Breast epithelium (tissue), 3 donors: ENCODE measurements around the gene NDUFAB1.

Source experiments
- CTCF ChIP-seq, 3 donors: fragments of 450-650 bp; IDR thresholded peaks; one replicate each; pipeline ENCODE4 v1.5.1; 2016 to 2017; ENCODE audit warnings: antibody characterized with exemption in 3 of 3, mild to moderate bottlenecking in 3 of 3, moderate library complexity in 3 of 3
- POLR2A ChIP-seq: fragments of 450-650 bp; IDR thresholded peaks from one replicate; pipeline ENCODE4 v1.6.1; 2016; ENCODE audit warnings: antibody characterized with exemption, mild to moderate bottlenecking, moderate library complexity

- TF ChIP-seq CTCF (IDR thresholded peaks at IDR 0.05), result no peak
- TF ChIP-seq POLR2A, result no peak
Measured at GRCh38 chr16:23549938-23550337, 46.2 kb downstream of the NDUFAB1 start.
